ENCODE results near the gene LAPTM5.
"Not testable (repeated sequence)": the region's sequence is repeated elsewhere in the genome, so short reads cannot be mapped to it uniquely, and the experiment has no call there.

- TF ChIP-seq, protein P1, sequence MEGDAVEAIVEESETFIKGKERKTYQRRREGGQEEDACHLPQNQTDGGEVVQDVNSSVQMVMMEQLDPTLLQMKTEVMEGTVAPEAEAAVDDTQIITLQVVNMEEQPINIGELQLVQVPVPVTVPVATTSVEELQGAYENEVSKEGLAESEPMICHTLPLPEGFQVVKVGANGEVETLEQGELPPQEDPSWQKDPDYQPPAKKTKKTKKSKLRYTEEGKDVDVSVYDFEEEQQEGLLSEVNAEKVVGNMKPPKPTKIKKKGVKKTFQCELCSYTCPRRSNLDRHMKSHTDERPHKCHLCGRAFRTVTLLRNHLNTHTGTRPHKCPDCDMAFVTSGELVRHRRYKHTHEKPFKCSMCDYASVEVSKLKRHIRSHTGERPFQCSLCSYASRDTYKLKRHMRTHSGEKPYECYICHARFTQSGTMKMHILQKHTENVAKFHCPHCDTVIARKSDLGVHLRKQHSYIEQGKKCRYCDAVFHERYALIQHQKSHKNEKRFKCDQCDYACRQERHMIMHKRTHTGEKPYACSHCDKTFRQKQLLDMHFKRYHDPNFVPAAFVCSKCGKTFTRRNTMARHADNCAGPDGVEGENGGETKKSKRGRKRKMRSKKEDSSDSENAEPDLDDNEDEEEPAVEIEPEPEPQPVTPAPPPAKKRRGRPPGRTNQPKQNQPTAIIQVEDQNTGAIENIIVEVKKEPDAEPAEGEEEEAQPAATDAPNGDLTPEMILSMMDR (IDR thresholded peaks at IDR 0.05): not testable (repeated sequence)
- TF ChIP-seq POLR2AphosphoS5 (IDR thresholded peaks at IDR 0.05; ENCODE audit: low read depth, low read length); TCF7L2 (IDR thresholded peaks at IDR 0.05; ENCODE audit: low read depth, low read length); REST (IDR thresholded peaks at IDR 0.05; ENCODE audit: insufficient read depth in 1 of 2, low read depth in 2 of 2, low read length in 1 of 2): not testable (repeated sequence)
Measured at GRCh38 chr1:30790256-30790525, 32.6 kb upstream of the LAPTM5 start.
